H1 (cell line): Measurements from ENCODE around the gene LNPK. TPM values are rescaled to one million over a fixed set of nuclear protein-coding genes. Genes with fewer than 3 reads are reported as not detected.

Source experiments
- CTCF ChIA-PET: fragments of 300-600 bp; sonication (Branson Sonifier 250); formaldehyde crosslinking; loops from one replicate; lab custom pipeline; 2021; ENCODE audit not compliant: partially characterized antibody; lab: Charles Lee
- POLR2A ChIA-PET: fragments of 300-600 bp; sonication (Branson Sonifier 250); formaldehyde crosslinking; loops from one replicate; lab custom pipeline; 2021; ENCODE audit warnings: inconsistent platforms; ENCODE audit not compliant: partially characterized antibody; lab: Charles Lee
- DNase-seq, 2 experiments: peaks; one replicate each; pipeline versions ENCODE4 v3.0.0 to v3.0.0-alpha.2; 2010 to 2022; ENCODE audit warnings: low spot score in 2 of 2, low read depth in 1 of 2, mixed read lengths in 1 of 2
- FAIRE-seq: peaks from 2 replicates; lab custom pipeline; 2011; peaks lifted over from hg19 to GRCh38; lab: Jason Lieb, UNC
- H2AFZ ChIP-seq: 2 replicates; pipeline ENCODE4 v1.8.1; 2012; ENCODE audit warnings: low read length, inconsistent platforms
- H2AK5ac ChIP-seq: 2 replicates; pipeline ENCODE4 v1.6.1; 2013; ENCODE audit warnings: low read depth, low read length
- H2BK120ac ChIP-seq: replicated peaks from 2 replicates; pipeline ENCODE3; 2013; ENCODE audit warnings: low read depth, low read length, inconsistent platforms
- H2BK12ac ChIP-seq: 2 replicates; pipeline ENCODE4 v1.6.1; 2013; ENCODE audit warnings: low read depth, low read length
- H2BK15ac ChIP-seq: 2 replicates; pipeline ENCODE4 v1.6.1; 2013; ENCODE audit warnings: low read length
- H2BK20ac ChIP-seq: 2 replicates; pipeline ENCODE4 v1.6.1; 2013; ENCODE audit warnings: low read length
- H2BK5ac ChIP-seq: 2 replicates; pipeline ENCODE4 v1.6.1; 2013; ENCODE audit warnings: low read depth, low read length
- H3K14ac ChIP-seq: 2 replicates; pipeline ENCODE4 v1.6.1; 2013; ENCODE audit warnings: inconsistent platforms; ENCODE audit not compliant: insufficient read length
- H3K18ac ChIP-seq: 2 replicates; pipeline ENCODE4 v1.6.1; 2013; ENCODE audit warnings: low read length; ENCODE audit errors: extremely low read depth
- H3K23ac ChIP-seq: 2 replicates; pipeline ENCODE4 v1.6.1; 2013; ENCODE audit warnings: inconsistent platforms; ENCODE audit not compliant: insufficient read length
- H3K23me2 ChIP-seq: 2 replicates; pipeline ENCODE4 v1.6.1; 2013; ENCODE audit warnings: low read depth, low read length
- H3K27ac ChIP-seq: 2 replicates; pipeline ENCODE4 v1.6.1; 2011; ENCODE audit warnings: low read depth, low read length, inconsistent platforms
- H3K27me3 ChIP-seq, 4 experiments: replicated peaks in 1 of 4; 1 replicate in 1 of 4; 2 replicates in 3 of 4; pipeline versions ENCODE4 v1.6.1 to v1.8.1; 2011 to 2013; ENCODE audit warnings: low read length in 3 of 4, mild to moderate bottlenecking in 3 of 4, inconsistent platforms in 2 of 4, mixed read lengths in 2 of 4, moderate library complexity in 1 of 4; ENCODE audit not compliant: control insufficient read depth in 3 of 4, insufficient read depth in 3 of 4; ENCODE audit errors: extremely low read depth in 1 of 4
- H3K36me3 ChIP-seq, 4 experiments: 2 replicates each; pipeline versions ENCODE4 v1.6.1 to v1.8.1; 2011 to 2013; ENCODE audit warnings: mild to moderate bottlenecking in 4 of 4, low read length in 3 of 4, moderate library complexity in 2 of 4, control low read depth in 1 of 4, inconsistent platforms in 1 of 4; ENCODE audit not compliant: insufficient read depth in 4 of 4, control insufficient read depth in 2 of 4
- H3K4ac ChIP-seq: replicated peaks from 2 replicates; pipeline ENCODE3; 2013; ENCODE audit warnings: low read length, low read depth, mixed read lengths, inconsistent platforms; ENCODE audit not compliant: insufficient read length
- H3K4me1 ChIP-seq, 4 experiments: replicated peaks in 1 of 4; 1 replicate in 1 of 4; 2 replicates in 3 of 4; pipeline versions ENCODE4 v1.6.1 to v1.8.1; 2011 to 2013; ENCODE audit warnings: low read length in 3 of 4, inconsistent platforms in 2 of 4, mixed read lengths in 1 of 4; ENCODE audit not compliant: insufficient read depth in 4 of 4, control insufficient read depth in 3 of 4
- H3K4me2 ChIP-seq, 2 experiments: 2 replicates each; pipeline versions ENCODE4 v1.6.1 to v1.8.1; 2011 to 2013; ENCODE audit warnings: low read depth in 2 of 2, low read length in 2 of 2, control low read depth in 1 of 2, inconsistent platforms in 1 of 2, mild to moderate bottlenecking in 1 of 2; ENCODE audit not compliant: insufficient read depth in 1 of 2
- H3K4me3 ChIP-seq, 4 experiments: fragments of 200-600, 300-600 bp in 1 of 4; sonication (generic), shearing (Covaris generic), sonication (Bioruptor Twin) in 1 of 4; 2 replicates each; pipeline versions ENCODE4 v1.5.1 to v1.8.1; 2011 to 2016; ENCODE audit warnings: low read length in 4 of 4, low read depth in 3 of 4, control low read depth in 2 of 4, inconsistent platforms in 2 of 4, mild to moderate bottlenecking in 2 of 4, mixed read lengths in 1 of 4, moderate library complexity in 1 of 4; ENCODE audit not compliant: insufficient read depth in 2 of 4; ENCODE audit errors: extremely low read depth in 1 of 4
- H3K56ac ChIP-seq: replicated peaks from 2 replicates; pipeline ENCODE3; 2013; ENCODE audit warnings: low read depth, mild to moderate bottlenecking, mixed read lengths, low read length, inconsistent platforms; ENCODE audit not compliant: insufficient read length
- H3K79me1 ChIP-seq: 2 replicates; pipeline ENCODE4 v1.6.1; 2013; ENCODE audit warnings: low read depth, low read length, control low read depth
- H3K79me2 ChIP-seq, 2 experiments: 2 replicates each; pipeline versions ENCODE4 v1.6.1 to v1.8.1; 2012 to 2013; ENCODE audit warnings: low read length in 2 of 2, mild to moderate bottlenecking in 2 of 2, inconsistent platforms in 1 of 2; ENCODE audit not compliant: insufficient read depth in 2 of 2, control insufficient read depth in 1 of 2
- H3K9ac ChIP-seq, 4 experiments: replicated peaks in 1 of 4; 1 replicate in 1 of 4; 2 replicates in 3 of 4; pipeline versions ENCODE4 v1.6.1 to v1.8.1; 2011 to 2013; ENCODE audit warnings: low read depth in 3 of 4, low read length in 3 of 4, control low read depth in 2 of 4, mild to moderate bottlenecking in 2 of 4, moderate library complexity in 2 of 4, inconsistent platforms in 1 of 4; ENCODE audit errors: extremely low read depth in 1 of 4
- H3K9me3 ChIP-seq, 2 experiments: 2 replicates each; pipeline versions ENCODE4 v1.6.1 to v1.8.1; 2012 to 2013; ENCODE audit warnings: mild to moderate bottlenecking in 2 of 2, moderate library complexity in 2 of 2, control low read depth in 1 of 2, inconsistent platforms in 1 of 2, low read depth in 1 of 2, low read length in 1 of 2, mixed read lengths in 1 of 2; ENCODE audit not compliant: insufficient read depth in 2 of 2
- H4K20me1 ChIP-seq, 2 experiments: replicated peaks in 1 of 2; 2 replicates each; pipeline versions ENCODE3 to v1.8.1; 2011 to 2013; ENCODE audit warnings: inconsistent platforms in 2 of 2, low read length in 2 of 2, mild to moderate bottlenecking in 1 of 2; ENCODE audit not compliant: insufficient read depth in 2 of 2, control insufficient read depth in 1 of 2
- H4K5ac ChIP-seq: 2 replicates; pipeline ENCODE4 v1.6.1; 2013; ENCODE audit warnings: low read length, low read depth, mixed read lengths, inconsistent platforms; ENCODE audit not compliant: insufficient read length
- H4K8ac ChIP-seq: 2 replicates; pipeline ENCODE4 v1.8.0; 2013; ENCODE audit warnings: mild to moderate bottlenecking, moderate library complexity, low read length, inconsistent platforms; ENCODE audit not compliant: insufficient read depth; ENCODE audit errors: extremely low read depth
- H4K91ac ChIP-seq: replicated peaks from 2 replicates; pipeline ENCODE3; 2013; ENCODE audit warnings: low read length, mixed read lengths, inconsistent platforms; ENCODE audit not compliant: insufficient read length
- ASH2L ChIP-seq: fragments of 200-600, 300-600 bp; sonication (generic); IDR thresholded peaks from one replicate; pipeline ENCODE4 v1.7.1; 2017; ENCODE audit warnings: low read length
- BACH1 ChIP-seq: IDR thresholded peaks from 2 replicates; pipeline ENCODE4 v1.6.1; 2012; ENCODE audit warnings: low read length, improper control_type of control experiment
- CBX5 ChIP-seq: fragments of 300-800, 300-1000 bp; sonication (generic); IDR thresholded peaks from 2 replicates; pipeline ENCODE4 v1.7.1; 2016; ENCODE audit warnings: antibody characterized with exemption, low read length, low read depth
- CTBP2 ChIP-seq: IDR thresholded peaks from 2 replicates; pipeline ENCODE4 v1.7.0; 2011; ENCODE audit warnings: borderline replicate concordance, mild to moderate bottlenecking, moderate library complexity, mixed read lengths, low read length; ENCODE audit not compliant: insufficient read depth, insufficient read length
- EP300 ChIP-seq, 2 experiments: IDR thresholded peaks; 1 replicate in 1 of 2; 2 replicates in 1 of 2; pipeline ENCODE4 v1.6.1; 2011 to 2012; ENCODE audit warnings: low read depth in 2 of 2, low read length in 2 of 2, mild to moderate bottlenecking in 2 of 2, borderline replicate concordance in 1 of 2, inconsistent platforms in 1 of 2, moderate library complexity in 1 of 2
- FOSL1 ChIP-seq: IDR thresholded peaks from 2 replicates; pipeline ENCODE4 v1.6.1; 2011; ENCODE audit warnings: mild to moderate bottlenecking, low read depth, low read length, moderate library complexity; ENCODE audit not compliant: insufficient read depth
- HDAC6 ChIP-seq: IDR thresholded peaks from one replicate; pipeline ENCODE4 v1.7.1; 2012; ENCODE audit warnings: low read depth, mild to moderate bottlenecking, inconsistent platforms, low read length, moderate library complexity
- JUN ChIP-seq: IDR thresholded peaks from 2 replicates; pipeline ENCODE4 v1.6.1; 2011; ENCODE audit warnings: low read depth, mild to moderate bottlenecking, improper control_type of control experiment, low read length
- RBBP5 ChIP-seq: IDR thresholded peaks from 2 replicates; pipeline ENCODE4 v1.7.1; 2012; ENCODE audit warnings: low read depth, mild to moderate bottlenecking, inconsistent platforms, low read length, moderate library complexity, borderline replicate concordance
- SAP30 ChIP-seq: fragments of 300-600 bp; sonication (generic); IDR thresholded peaks from 2 replicates; pipeline ENCODE4 v1.7.1; 2012; ENCODE audit warnings: low read length, moderate library complexity, mild to moderate bottlenecking, inconsistent platforms; ENCODE audit not compliant: insufficient read depth, insufficient replicate concordance
- SIN3A ChIP-seq, 2 experiments: IDR thresholded peaks in 1 of 2; conservative IDR thresholded peaks in 1 of 2; 2 replicates each; pipeline ENCODE4 v1.6.1; 2011 to 2012; ENCODE audit warnings: low read length in 2 of 2, improper control_type of control experiment in 1 of 2, low read depth in 1 of 2, mild to moderate bottlenecking in 1 of 2
- SP2 ChIP-seq: IDR thresholded peaks from 2 replicates; pipeline ENCODE4 v1.6.1; 2012; ENCODE audit warnings: mild to moderate bottlenecking, low read length, inconsistent platforms
- TEAD4 ChIP-seq: IDR thresholded peaks from 2 replicates; pipeline ENCODE4 v1.6.1; 2012; ENCODE audit warnings: low read depth, low read length, inconsistent platforms, mixed read lengths
- WGBS, 2 experiments: shearing (Covaris generic) in 1 of 2; methylation state at CpG; one replicate each; pipeline versions ENCODE4 v1.1.6 to v1.1.7; 2013 to 2015; ENCODE audit warnings: low lambda C conversion rate in 2 of 2, mixed read lengths in 2 of 2, inconsistent platforms in 1 of 2, low coverage in 1 of 2, missing lambda C conversion rate in 1 of 2; ENCODE audit not compliant: insufficient replicate concordance in 2 of 2, insufficient coverage in 1 of 2, insufficient read length in 1 of 2; ENCODE audit errors: extremely low coverage in 1 of 2, missing lambda C conversion rate in 1 of 2; 5-methylcytosine and 5-hydroxymethylcytosine counted together
- polyA plus RNA-seq, 7 experiments: library from polyadenylated mRNA; depleted of rRNA in 3 of 7; stranded (reverse) in 5 of 7; unstranded in 2 of 7; fragments of >200 nt in 5 of 7; fragments of 200-250 nt in 2 of 7; gene quantifications; 1 replicate in 5 of 7; 2 replicates in 1 of 7; 4 replicates in 1 of 7; pipeline versions ENCODE4 v1.2.1 to v1.2.3, GENCODE V29; 2011 to 2013; ENCODE audit warnings: missing spikeins in 2 of 7, mixed read lengths in 2 of 7
- total RNA-seq: library from RNA; stranded (reverse); fragmentation: NEBNext Ultra II Directional; extraction: Animal tissue kit (Norgen Biotek cat#: 25700); gene quantifications from 2 replicates; pipeline ENCODE4 v1.2.1, GENCODE V29; 2021

LNPK gene
- total and polyA plus RNA-seq, 2 of the 8 experiments (the other 6 are each of a cell fraction or from before 2014, with no cell fraction given), result 3.1 to 10.3 TPM

- no peak overlapping the region for H2BK15ac ChIP-seq
- no peak overlapping the region for H3K56ac ChIP-seq
- no peak for DNase-seq
- H2BK12ac ChIP-seq, result no peak overlapping the region
- H3K4me2 ChIP-seq, result no peak overlapping the region
- no peaks in the 10 kb centered on the region for H3K27me3 ChIP-seq
- CTCF ChIA-PET, result interaction anchor here (0.5 to 1.2 kb wide), 6 partner anchors 17 to 1038 kb away, joined by 3 to 5 read pairs (median 4); no protein-coding TSS in a partner anchor
- no peak overlapping the region for H3K18ac ChIP-seq
- H4K20me1 ChIP-seq, result no peaks in the 10 kb centered on the region
- H3K4me1 ChIP-seq, result no peaks in the 10 kb centered on the region
- H4K8ac ChIP-seq, result no peak overlapping the region
- H2BK120ac ChIP-seq, result no peak overlapping the region
- H3K4me3 ChIP-seq, result no peak overlapping the region
- H4K5ac ChIP-seq, result no peak overlapping the region
- H3K23me2 ChIP-seq, result no peaks in the 10 kb centered on the region
- H2AFZ ChIP-seq, result no peak overlapping the region
- no peak overlapping the region for H3K9ac ChIP-seq
- WGBS, 2 experiments, result 89% methylated on average over 6 of the region's 6 CpGs; no CpG with 5 or more reads in 1 of the 2 experiments
- H3K27ac ChIP-seq, result no peak overlapping the region
- H2BK5ac ChIP-seq, result no peak overlapping the region
- no peak overlapping the region for H2AK5ac ChIP-seq
- no peak overlapping the region for H4K91ac ChIP-seq
- POLR2A ChIA-PET, result no interaction called here
- no peaks in the 10 kb centered on the region for H3K9me3 ChIP-seq
- no peak overlapping the region for H2BK20ac ChIP-seq
- H3K23ac ChIP-seq, result no peak overlapping the region
- no peak for FAIRE-seq
- no peaks in the 10 kb centered on the region for H3K36me3 ChIP-seq
- H3K79me2 ChIP-seq, result no peaks in the 10 kb centered on the region
- H3K4ac ChIP-seq, result no peak overlapping the region
- H3K14ac ChIP-seq, result no peak overlapping the region
- no peaks in the 10 kb centered on the region for H3K79me1 ChIP-seq
- no peak for TF ChIP-seq EP300 (IDR thresholded peaks at IDR 0.05; ENCODE audit: borderline replicate concordance in 1 of 2, low read depth in 2 of 2, low read length in 2 of 2)
- TF ChIP-seq JUN, result no peak
- TF ChIP-seq SP2, result no peak
- no peak for TF ChIP-seq CBX5
- TF ChIP-seq ASH2L, result no peak
- no peak for TF ChIP-seq FOSL1
- TF ChIP-seq BACH1, result no peak
- TF ChIP-seq CTBP2, result no peak
- TF ChIP-seq SAP30, result no peak
- no peak for TF ChIP-seq RBBP5
- TF ChIP-seq SIN3A (conservative IDR thresholded peaks at IDR 0.05 in 1 of 2, IDR thresholded peaks at IDR 0.05 in 1 of 2; ENCODE audit: low read depth in 1 of 2, low read length in 2 of 2), result no peak
- TF ChIP-seq TEAD4, result no peak
- TF ChIP-seq HDAC6, result no peak
Observed at GRCh38 chr2:176035013-176035691, 33.1 kb upstream of the LNPK start.
